ENCODE results near the gene CCDC149.
"Not testable (repeated sequence)": the region's sequence is repeated elsewhere in the genome, so short reads cannot be mapped to it uniquely, and the experiment has no call there.

CCDC149 gene

DNA sequence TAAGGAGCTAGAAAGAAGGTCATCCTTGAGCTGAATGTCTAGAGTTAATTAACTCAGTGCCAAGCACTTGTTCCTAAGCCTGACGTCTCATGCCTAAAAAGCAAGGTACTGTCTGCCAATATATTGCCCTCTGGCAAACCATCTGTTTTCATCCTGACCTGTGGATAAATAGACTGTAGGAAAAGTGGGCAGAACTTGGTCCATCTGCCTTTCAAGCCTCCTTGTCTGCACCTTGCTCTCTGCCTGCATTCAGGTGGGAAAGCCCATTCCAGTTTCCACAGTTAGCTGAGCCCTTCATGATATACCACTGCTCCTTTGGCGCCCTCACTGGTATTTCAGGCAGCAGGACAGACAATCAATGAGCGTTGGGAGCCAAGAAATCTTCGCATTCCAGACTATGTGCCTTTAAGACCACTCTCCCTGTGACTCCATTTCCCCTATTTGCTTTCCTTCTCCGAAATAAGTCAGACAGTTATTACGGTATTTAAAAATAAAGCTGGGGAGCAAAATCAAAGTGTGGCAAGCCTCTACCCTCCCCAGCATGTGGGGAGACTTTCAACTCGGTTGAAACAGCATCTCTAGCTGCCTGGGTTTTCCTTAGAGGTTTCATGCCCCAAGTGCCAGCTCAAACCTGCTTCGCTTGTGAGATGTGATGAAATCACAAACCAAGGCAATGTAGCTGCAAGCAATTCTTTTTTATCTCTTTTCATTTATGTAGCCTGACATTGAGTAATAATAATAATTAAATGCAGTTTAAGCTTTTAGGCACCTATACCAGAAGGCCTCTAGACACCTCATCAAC, 2.5 kb upstream of the CCDC149 start:
- no peak for DNase-seq

DNA sequence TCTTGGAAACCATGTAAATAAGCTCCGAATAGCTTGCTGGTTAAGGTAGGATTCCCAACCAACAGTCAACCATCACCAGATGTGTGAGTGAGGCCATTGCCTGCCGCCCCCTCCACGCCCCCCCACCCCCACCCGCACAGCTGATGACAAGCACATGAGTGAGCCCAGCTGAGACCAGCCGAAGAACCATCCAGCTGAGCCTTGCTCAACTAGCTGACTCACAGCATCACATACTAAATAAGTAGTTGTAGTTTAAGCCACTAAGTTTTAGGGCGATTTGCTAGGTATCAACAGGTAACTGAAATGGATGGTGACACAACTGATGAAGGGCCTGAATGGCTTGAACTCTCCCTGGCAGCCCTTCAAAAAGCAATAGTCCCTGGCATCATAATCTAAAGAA, 1.6 kb upstream of the CCDC149 start:
- no peak for DNase-seq

DNA sequence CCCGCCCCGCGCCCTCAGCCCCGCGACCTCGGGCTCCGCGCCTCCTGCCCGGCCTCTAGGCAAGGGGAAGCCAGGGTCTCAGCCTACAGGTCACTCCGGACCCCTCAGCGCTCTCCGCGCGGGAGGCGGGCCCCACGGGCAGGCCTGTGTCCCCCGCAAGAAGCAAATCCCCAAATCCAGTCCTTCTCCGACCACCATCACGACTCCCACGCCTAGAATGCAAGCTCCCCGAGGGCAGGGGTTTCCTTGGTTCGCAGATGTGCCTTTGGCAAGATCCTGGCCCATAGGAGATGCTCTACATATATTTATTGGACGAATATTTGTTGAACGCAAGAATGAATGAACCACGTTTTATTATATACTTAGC, 260 bp upstream of the CCDC149 start:
- no peak for DNase-seq

DNA sequence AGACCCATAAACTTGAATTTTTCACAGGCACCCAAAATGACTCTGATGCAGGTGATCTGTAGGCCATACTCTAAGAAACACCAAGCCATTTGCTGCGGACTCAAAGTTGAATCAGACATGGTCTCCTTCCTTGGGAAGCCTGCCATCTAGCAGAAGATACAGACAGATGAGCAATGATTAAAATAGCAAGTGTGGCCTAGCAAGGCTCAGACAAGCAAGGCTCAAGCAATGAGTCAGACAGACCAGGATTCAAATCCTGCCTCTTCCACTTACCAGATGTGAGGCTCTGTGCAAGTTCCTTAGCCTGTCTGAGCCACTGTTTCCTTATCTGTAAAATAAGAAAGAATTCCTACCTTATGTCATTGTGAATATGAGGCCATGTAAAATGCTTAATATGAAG, 2.3 kb downstream of the CCDC149 start:
- DNase-seq: no peak

DNA sequence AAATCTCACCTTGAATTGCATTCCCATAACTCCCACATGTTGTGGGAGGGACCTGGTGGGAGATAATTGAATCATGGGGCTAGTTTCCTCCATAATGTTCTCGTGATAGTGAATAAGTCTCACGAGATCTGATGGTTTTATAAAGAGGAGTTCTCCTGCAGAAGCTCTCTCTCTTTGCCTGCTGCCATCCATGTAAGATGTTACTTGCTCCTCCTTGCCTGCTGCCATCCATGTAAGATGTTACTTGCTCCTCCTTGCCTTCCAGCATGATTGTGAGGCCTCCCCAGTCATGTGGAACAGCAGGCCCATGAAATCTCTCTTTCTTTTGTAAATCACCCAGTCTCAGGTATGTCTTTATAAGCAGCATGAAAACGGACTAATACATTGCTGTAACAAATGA, 3.2 kb downstream of the CCDC149 start:
- not testable (repeated sequence) for DNase-seq

DNA sequence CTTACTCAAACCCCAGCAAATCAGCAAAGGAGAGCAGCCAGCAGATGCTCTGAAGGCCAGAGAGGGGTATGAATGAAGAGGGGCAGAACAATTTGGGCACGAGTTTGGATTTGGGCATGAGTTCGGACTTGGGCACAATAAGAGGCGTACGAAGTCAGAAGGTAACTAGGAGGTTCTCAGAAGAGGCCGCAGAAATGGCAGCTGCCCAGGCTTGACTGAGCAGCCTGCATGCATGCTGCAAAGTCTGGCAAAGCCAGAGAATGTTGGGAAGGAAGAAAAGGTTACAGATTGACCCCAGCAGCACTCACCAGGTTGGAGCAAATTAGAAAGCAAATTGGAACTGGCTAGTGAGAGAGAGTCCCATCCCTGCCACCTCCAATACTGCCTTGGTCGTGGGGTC, 15.2 kb downstream of the CCDC149 start:
- DNase-seq: no peak

DNA sequence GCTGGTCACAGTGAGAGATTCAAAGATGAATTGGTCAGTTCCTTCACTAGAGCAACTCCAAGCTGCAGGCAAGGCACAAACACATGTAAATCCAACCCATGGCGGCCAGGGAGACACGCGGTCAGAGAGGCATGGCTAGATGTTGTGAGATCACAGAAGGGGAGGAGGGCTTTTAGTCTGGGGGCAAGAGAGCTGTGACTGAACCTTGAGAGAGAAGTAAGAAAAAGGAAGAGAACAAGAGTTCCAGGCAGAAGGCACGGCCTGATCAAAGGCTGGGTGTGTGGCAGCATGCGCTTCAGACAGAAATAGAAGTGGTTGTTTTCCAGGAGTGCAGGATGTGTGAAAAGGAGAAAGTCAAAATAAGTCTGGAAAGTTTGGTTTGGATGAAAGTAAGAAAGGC, 15.9 kb downstream of the CCDC149 start:
- DNase-seq: no peak

DNA sequence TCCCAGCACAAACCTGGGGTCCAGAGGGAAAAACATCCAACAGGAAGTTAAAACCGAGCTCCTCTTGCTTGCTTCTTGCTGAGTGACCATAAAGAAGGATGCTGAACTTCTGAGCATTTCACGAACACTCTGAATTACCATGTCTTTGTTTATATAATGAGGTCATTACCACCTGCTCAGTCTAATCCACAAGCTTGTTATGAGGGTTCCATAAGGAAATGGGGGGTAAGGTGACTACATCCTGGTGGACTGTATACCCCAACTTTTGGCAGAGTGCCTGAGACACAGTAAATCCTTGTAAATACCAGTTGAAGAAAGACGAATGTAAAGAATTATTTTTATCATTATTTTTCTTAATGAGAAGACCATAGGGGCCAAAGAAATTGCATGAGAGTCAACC, 16.8 kb downstream of the CCDC149 start:
- DNase-seq: no peak

DNA sequence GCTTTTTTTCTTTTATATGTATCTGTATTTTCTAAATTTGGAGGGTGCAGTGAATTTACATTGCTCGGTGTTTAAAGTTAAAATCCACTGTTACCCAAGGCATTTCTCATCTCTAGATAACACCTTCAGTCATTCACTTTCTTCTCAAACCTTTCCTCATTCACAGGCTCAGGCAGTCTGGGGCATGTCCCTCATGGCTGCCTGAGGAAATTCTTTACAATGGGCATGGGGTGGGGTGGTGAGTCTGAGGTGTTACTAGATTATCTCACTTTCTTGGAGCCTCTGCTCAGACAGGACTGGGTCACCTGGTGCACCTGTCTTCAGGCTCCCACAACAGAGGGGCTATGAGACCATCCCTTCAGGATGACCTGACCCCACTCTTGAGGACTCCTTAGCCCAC, 17.4 kb downstream of the CCDC149 start:
- DNase-seq: no peak

DNA sequence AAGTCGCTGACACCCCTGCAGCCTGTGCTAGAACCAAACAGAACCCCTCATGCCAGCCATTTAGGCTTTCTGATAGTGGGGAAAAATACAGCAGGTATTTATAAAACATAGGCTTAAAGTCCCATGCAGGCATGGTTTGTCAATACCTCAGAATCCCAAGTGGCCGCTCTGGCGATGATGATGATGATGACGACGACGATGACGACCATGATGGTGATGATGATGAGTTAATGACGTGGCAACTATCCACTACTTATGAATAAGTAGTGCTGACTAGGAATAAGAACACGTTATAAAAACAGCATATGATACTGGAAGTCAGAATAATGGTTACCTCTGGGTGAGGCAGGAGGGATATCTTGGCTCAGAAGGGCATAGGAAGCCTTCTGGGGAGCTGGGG, 18.0 kb downstream of the CCDC149 start:
- no peak for DNase-seq

DNA sequence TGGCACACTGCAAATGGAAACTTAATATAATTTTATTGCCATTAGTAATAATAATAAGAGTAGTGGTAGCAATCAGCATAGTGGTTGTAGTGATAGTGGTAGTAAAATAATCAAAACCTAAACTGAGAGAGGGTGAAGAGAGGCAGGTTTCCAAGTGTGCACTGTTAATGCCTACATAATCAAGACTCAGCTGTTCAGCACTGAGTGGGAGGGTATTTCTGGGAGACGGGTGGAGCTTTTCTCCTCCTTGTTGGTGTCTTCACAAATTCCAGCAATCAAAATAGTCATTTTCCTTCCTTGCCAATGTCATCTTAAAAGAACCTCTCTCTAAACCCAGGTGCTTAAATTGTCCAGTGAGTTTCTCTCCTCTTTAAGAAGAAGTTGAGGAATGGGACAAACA, 18.6 kb downstream of the CCDC149 start:
- no peak for DNase-seq

DNA sequence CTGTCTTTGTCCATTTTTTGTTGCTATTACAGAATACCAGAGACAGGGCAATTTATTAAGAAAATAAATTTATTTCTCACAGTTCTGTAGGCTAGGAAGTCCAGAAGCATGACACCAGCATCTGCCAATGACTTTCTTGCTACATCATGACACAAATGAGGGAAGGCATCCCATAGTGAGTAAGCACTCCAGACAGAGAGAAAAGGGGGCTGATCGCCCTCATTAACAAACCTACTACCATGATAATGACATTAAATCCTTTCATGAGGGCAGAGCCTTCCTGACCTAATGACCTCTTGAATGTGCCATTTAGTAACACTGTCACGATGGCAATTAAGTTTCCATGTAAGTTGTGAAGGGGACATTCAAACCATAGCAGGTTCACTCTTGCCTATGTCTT, 20.1 kb downstream of the CCDC149 start:
- no peak for DNase-seq

DNA sequence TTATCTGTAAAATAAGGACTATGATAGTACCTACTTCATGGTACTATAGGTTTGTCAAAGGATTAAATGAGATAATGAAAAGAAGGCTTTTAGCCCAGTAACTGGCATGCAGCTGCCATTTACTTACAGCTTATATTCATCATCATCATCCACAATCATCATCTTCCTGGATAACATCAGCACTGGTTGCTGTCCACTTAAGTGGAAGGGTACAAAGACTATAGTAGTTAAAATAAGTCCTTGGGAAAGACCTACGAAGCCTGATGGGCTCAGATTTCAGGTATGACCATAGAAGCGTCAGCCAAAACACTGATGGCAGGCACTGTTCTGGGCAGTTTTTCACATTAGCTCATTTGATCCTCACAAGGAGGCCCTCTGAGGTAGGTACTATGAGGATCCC, 20.6 kb downstream of the CCDC149 start:
- no peak for DNase-seq

DNA sequence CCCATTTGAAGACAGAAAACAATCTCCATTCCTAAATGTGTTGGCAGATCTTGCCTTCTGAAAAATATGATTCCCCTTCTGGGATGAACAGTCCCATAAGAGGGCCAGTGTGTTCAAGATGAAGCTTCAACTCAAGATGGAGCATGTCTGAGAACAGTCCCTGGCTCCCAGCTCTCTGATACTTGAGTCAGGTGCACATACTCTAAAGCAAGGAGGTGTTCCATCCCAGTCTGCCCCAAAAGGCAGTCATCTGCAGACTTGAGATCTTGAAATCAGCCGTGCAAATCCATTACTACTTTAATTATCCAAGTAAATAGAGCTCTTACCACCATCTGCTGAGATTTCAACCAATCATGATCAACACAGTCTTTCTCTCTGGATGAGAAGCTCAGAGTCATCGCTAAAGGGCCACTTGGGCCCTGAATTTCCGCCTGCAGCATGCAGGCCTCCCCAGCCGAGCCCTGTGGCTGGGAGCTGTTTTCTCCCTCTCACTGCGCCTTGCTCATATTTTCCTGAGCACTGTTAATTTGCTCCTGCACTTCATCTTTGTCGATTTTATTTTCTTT, 22.2 kb downstream of the CCDC149 start:
- DNase-seq: no peak

DNA sequence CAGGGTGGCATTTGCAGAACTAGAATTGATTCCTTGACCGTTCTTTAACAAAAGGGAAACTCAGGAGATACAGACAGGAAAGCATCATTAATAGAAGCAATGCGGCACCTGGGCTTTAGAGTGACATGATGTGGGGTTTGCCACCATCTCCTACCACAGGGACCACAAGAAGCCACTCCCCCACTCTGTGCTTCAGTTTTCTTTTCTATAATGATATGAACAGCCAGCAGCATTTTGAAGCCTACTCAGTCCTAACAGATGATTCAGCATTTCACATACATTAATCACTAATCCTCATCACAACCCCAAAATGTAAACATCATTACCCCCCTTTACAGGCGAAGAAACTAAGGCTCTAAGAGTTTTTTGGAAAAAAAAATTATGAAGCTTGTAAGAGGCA, 22.9 kb downstream of the CCDC149 start:
- no peak for DNase-seq

DNA sequence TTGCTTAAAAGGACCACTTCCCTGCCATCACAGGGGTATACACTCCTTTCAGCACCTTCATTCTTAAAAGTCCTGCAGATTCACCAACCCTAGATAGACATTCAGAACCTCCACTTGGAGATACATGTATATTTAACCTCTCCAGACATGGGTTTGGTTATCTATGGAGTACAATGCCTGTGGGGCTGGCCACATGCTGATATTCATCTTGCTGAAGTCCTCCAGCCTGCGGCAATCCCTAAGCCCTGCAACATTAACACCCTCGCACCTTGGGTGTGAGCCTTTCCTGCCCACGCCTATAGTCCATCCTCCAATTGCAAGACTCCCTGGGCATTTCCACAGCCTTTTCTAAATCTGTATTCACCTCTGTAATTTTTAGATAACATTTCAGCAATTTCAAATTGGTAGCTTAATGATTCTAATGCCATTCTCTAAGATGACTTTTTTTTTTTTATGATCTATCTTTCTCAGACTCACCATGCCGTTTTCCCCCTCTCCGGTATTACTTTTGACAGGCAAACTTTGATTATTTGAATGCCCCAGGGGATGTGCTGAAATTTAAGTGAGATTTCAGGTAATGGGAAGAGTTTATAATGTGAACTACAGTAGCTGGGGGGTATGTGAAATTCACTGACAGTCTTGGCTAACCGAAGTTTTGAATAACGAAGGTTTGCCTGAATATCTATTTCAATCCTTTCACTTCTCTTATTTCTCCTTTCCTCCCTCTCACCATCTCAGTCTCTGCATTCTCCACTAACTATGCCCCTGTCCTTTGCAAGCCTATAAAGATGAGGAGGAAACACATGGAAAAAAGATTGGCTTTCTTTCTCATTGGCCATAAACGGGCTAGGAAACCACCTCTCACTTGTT, 24.1 kb downstream of the CCDC149 start:
- DNase-seq: no peak

DNA sequence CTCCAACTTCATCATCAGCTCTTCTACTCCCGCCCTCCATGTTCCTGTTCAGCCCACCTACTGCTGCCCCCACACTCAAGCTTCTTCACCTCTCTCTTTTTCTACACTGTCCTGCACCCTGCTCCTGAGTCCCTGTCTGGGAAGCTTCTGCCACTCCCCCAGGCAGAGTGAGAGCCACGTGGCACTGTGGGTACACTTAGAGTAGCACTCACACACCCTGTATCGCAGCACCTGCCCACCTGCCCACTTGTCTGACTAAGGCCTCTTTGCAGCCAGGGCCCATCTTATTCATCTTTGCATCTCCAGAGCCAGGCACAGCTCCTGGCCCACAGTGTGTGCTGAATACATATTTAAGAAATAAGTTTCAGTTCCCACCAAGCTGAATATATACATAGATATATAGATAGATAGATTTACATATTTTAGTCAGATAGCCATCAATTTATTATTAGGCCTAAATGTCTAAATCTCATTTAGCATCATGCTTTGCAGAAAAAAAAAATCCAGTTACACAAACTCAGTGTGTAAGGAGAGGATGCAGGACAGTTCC, 24.9 kb downstream of the CCDC149 start:
- DNase-seq: no peak

DNA sequence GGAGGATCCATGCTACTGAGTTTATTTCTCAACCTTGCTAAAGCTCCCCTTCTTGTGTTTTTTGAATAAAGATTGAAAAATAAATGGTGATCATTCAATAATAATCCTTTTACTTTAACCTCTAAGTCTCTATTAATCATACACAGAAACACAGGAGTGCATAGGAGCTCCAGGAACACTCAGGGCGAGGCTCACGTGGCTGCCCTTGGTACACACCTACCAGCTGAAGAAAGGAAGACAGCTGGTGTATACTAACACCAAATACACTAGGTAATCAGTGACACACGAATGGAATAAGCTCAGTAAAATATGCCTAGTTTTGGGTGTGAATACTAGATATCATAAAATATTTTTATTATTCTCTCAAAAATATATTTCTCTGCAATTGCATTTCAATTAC, 26.2 kb downstream of the CCDC149 start:
- DNase-seq: no peak

DNA sequence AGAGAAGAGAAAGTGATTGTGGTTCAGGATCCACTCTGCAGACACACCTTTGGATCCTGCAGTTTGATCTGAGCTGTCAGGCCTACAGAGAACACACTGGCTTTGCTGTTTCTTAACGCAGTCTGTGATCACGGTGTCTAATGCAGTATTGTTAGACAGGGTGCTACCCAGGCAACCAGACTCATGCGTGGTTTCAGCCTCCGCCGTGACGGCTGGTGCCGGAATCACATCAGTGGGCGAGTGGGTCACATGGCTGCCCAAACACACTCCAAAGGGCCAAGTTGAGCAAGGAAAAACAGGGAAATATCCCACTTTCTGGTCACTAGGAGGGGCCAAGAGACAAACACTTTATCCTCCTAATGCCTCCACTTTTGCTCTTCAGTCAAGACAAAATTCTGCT, 27.5 kb downstream of the CCDC149 start:
- DNase-seq: no peak

DNA sequence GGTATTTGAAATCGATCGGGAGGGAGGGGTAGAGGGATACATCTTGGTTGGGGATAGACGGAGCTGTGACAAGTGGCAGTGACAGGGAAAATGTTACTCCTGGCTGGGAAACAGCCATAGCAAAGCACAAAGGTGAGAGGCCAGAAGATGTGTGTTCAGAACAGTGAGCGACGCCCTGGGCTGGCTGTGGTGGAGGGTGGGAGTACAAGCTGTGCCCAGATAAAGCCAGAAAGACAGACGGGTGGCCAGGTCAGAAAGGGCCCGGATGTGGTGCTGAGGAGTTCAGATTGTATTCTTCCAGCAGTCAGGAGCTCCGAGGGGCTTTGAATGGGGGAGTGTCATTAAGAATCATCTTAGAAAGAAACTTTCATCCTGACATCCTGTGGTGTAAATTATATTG, 27.9 kb downstream of the CCDC149 start:
- DNase-seq: no peak

DNA sequence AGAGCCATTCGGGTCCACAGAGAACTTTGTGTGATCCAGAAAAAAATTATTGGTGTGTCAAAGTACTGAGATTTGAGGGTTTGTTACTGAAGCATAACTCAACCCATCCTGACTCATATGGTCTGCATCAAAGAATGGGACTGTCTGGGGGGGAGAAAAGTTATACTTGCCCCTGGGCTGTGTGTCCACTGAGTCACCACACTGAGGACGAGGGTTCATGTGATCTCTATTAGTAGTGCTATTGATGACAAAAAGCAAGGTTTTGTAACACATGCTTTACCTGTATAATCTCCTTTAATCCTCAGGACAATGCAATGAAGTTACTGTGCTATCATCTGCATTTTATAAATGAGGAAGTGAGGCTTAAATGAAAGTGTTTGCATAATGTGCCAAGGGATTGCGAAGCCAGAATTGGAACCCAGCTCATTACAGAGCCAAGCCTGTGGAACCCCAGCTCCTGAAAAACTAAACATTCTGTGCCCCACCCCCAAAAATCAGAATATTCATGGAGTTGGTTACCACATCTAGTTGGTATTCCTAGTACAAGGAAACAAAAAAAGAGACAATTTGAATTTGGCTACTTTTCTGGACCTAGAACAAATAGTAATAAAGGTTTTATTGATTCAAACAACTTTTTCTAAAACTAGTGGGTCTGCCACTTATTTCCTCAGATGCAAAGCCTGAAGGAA, 31.2 kb downstream of the CCDC149 start:
- DNase-seq: no peak

DNA sequence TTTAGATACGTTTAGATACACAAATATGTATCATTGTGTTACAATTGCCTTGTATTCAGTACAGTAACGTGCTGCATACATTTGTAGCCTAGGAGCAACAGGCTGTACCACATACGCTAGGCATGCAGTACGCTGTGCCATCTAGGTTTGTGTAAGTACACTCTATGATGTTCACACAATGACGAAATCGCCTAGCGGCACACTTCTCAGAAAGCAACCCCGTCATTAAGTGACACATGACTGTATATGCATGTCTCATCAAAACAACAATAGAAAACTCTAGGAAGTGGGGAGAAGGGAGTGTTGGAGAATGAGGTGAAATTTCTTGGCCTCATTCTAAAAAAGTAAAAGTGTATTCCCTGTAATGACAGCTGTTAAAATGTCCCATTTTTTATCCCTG, 32.7 kb downstream of the CCDC149 start:
- no peak for DNase-seq

DNA sequence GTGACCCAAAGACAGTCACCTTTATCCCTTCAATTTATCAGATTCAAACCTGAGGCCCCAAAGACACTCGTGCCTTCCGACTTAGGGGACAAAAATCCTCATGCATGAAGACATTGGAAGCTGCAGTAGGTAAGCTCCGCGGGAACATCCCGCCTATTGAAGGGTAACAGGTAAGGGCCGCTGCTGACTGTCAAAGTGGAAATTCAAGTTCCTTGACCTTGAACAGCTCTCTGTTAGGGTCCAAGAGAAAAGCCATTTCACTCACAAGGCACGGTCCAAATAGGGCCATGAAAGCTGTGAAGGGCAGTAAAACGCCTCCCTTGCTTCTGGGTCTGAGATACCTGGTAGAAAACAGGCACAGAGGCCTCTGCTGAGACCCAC, 34.2 kb downstream of the CCDC149 start:
- no peak for DNase-seq
